Erythroblast (primary cell): Measurements from ENCODE around the gene BORCS8.

Experiments used
- GATA1 ChIP-seq: IDR thresholded peaks from 2 replicates; pipeline ENCODE4 v1.6.1; 2011; ENCODE audit warnings: low read depth, mild to moderate bottlenecking, control low read depth, low read length, moderate library complexity
- POLR2A ChIP-seq: IDR thresholded peaks from 2 replicates; pipeline ENCODE4 v1.6.1; 2011; ENCODE audit warnings: mild to moderate bottlenecking, low read length

GRCh38 chr19:19205416-19206410 is 13.8 kb upstream of the BORCS8 start:
- no peak for TF ChIP-seq POLR2A
- TF ChIP-seq GATA1 = no peak
